ENCODE results near the gene GRN.

- no peak for TF ChIP-seq USF2 (IDR thresholded peaks at IDR 0.05)
- TF ChIP-seq JUNB (IDR thresholded peaks at IDR 0.05) = no peak
- no peak for TF ChIP-seq CTCF (IDR thresholded peaks at IDR 0.05)
- no peak for TF ChIP-seq REST (IDR thresholded peaks at IDR 0.05)
- no peak for TF ChIP-seq HOXA7 (CRISPR knock-in tag; IDR thresholded peaks at IDR 0.05)
- TF ChIP-seq CHD2 (IDR thresholded peaks at IDR 0.05; ENCODE audit: low read length, partially characterized antibody) = no peak
- TF ChIP-seq NR3C1 (IDR thresholded peaks at IDR 0.05) = no peak
- TF ChIP-seq POLR2A (IDR thresholded peaks at IDR 0.05; ENCODE audit: low read length) = no peak
- no peak for TF ChIP-seq SMC3 (IDR thresholded peaks at IDR 0.05)
- TF ChIP-seq EP300 (IDR thresholded peaks at IDR 0.05) = no peak
- no peak for TF ChIP-seq RFX5 (IDR thresholded peaks at IDR 0.05)
- TF ChIP-seq MAZ (IDR thresholded peaks at IDR 0.05; ENCODE audit: borderline replicate concordance, low read depth, low read length) = no peak
- no peak; the same call in 1 of the 2 replicates for TF ChIP-seq CHD4 (IDR thresholded peaks at IDR 0.05; ENCODE audit: borderline replicate concordance)
- no peak for TF ChIP-seq ESRRA (IDR thresholded peaks at IDR 0.05; ENCODE audit: borderline replicate concordance, low read length)
Measured at GRCh38 chr17:44327715-44328449, 17.2 kb upstream of the GRN start.

All from A549 (cell line).